SK-N-SH (cell line): Measurements from ENCODE around the gene NPC1L1. TPM values are rescaled to one million over a fixed set of nuclear protein-coding genes. Genes with fewer than 3 reads are reported as not detected.

Experiments
- CTCF ChIA-PET: fragments of 300-600, 350-600 bp; formaldehyde crosslinking; extraction: SDS; loops from one replicate; lab custom pipeline; 2021; lab: Yijun Ruan, JAX
- POLR2A ChIA-PET: fragments of 350-600 bp; sonication (Branson Sonifier 250); formaldehyde crosslinking; extraction: SDS; loops from one replicate; lab custom pipeline; 2020; ENCODE audit warnings: antibody characterized with exemption, inconsistent platforms; lab: Yijun Ruan, JAX
- DNase-seq: peaks from one replicate; pipeline ENCODE4 v3.0.0; 2012
- H2AFZ ChIP-seq: fragments of 200-600 bp; sonication (generic); 2 replicates; pipeline ENCODE4 v1.8.1; 2016; ENCODE audit warnings: antibody characterized with exemption, mild to moderate bottlenecking, low read depth
- H3F3A ChIP-seq: fragments of 200-600 bp; sonication (generic); replicated peaks from 2 replicates; pipeline ENCODE3; 2016; ENCODE audit warnings: antibody characterized with exemption, mild to moderate bottlenecking; ENCODE audit not compliant: insufficient read depth
- H3K27ac ChIP-seq, 2 experiments: fragments of 200-500 bp in 1 of 2; fragments of 200-600 bp in 1 of 2; sonication (Bioruptor generic) in 1 of 2; sonication (generic), shearing (Covaris generic) in 1 of 2; 2 replicates each; pipeline versions ENCODE4 v1.5.1 to v1.6.1; 2014 to 2016; ENCODE audit warnings: low read depth in 2 of 2, inconsistent platforms in 1 of 2, low read length in 1 of 2, mild to moderate bottlenecking in 1 of 2, mixed read lengths in 1 of 2
- H3K27me3 ChIP-seq: fragments of 200-600 bp; sonication (generic), shearing (Covaris generic); 2 replicates; pipeline ENCODE4 v1.6.1; 2016; ENCODE audit warnings: mixed run types; ENCODE audit not compliant: insufficient read depth
- H3K36me3 ChIP-seq, 2 experiments: fragments of 200-500 bp in 1 of 2; fragments of 200-600 bp in 1 of 2; sonication (Bioruptor generic) in 1 of 2; sonication (generic) in 1 of 2; replicated peaks in 1 of 2; 2 replicates each; pipeline versions ENCODE3 to v1.5.1; 2014 to 2016; ENCODE audit warnings: low read length in 1 of 2, mild to moderate bottlenecking in 1 of 2; ENCODE audit not compliant: insufficient read depth in 2 of 2, control insufficient read depth in 1 of 2
- H3K4me1 ChIP-seq, 2 experiments: fragments of 200-500 bp in 1 of 2; fragments of 200-600 bp in 1 of 2; sonication (Bioruptor generic) in 1 of 2; sonication (generic), shearing (Covaris generic) in 1 of 2; 2 replicates each; pipeline versions ENCODE4 v1.5.1 to v1.6.1; 2014 to 2016; ENCODE audit warnings: low read depth in 1 of 2, low read length in 1 of 2, mixed run types in 1 of 2; ENCODE audit not compliant: insufficient read depth in 2 of 2, control insufficient read depth in 1 of 2
- H3K4me2 ChIP-seq: fragments of 200-600 bp; sonication (generic), shearing (Covaris generic); 2 replicates; pipeline ENCODE4 v1.6.1; 2017; ENCODE audit warnings: mixed run types
- H3K4me3 ChIP-seq, 2 experiments: fragments of 200-500 bp in 1 of 2; fragments of 200-600 bp in 1 of 2; sonication (Bioruptor generic) in 1 of 2; sonication (generic), shearing (Covaris generic) in 1 of 2; 2 replicates each; pipeline versions ENCODE4 v1.5.1 to v1.8.1; 2014 to 2016; ENCODE audit warnings: low read depth in 2 of 2, inconsistent platforms in 1 of 2, low read length in 1 of 2, mild to moderate bottlenecking in 1 of 2, mixed read lengths in 1 of 2, moderate library complexity in 1 of 2
- H3K79me2 ChIP-seq: fragments of 200-600 bp; sonication (generic); 2 replicates; pipeline ENCODE4 v1.8.1; 2017; ENCODE audit warnings: mild to moderate bottlenecking; ENCODE audit not compliant: insufficient read depth
- H3K9ac ChIP-seq: fragments of 200-600 bp; sonication (generic); 2 replicates; pipeline ENCODE4 v1.6.1; 2017; ENCODE audit warnings: mixed run types
- H3K9me2 ChIP-seq: fragments of 200-600 bp; sonication (generic); 2 replicates; pipeline ENCODE4 v1.6.1; 2017; ENCODE audit warnings: mixed run types
- H3K9me3 ChIP-seq: fragments of 200-600 bp; sonication (generic); 2 replicates; pipeline ENCODE4 v1.6.1; 2017; ENCODE audit warnings: mixed run types, mild to moderate bottlenecking, moderate library complexity
- H4K20me1 ChIP-seq: fragments of 200-600 bp; sonication (generic); 2 replicates; pipeline ENCODE4 v1.6.1; 2017; ENCODE audit warnings: mild to moderate bottlenecking, mixed run types; ENCODE audit not compliant: insufficient read depth
- CHD2 ChIP-seq: fragments of 150-350 bp; IDR thresholded peaks from 2 replicates; pipeline ENCODE4 v1.6.1; 2018; ENCODE audit warnings: low read length; ENCODE audit not compliant: partially characterized antibody
- ELF1 ChIP-seq: IDR thresholded peaks from 2 replicates; pipeline ENCODE4 v1.4.0; 2012
- EP300 ChIP-seq, 2 experiments: IDR thresholded peaks; 2 replicates each; pipeline versions ENCODE4 v1.4.0 to v1.6.1; 2012; ENCODE audit warnings: borderline replicate concordance in 1 of 2, low read depth in 1 of 2, low read length in 1 of 2
- EZH2phosphoT487 ChIP-seq: fragments of 200-600 bp; sonication (generic); IDR thresholded peaks from 2 replicates; pipeline ENCODE4 v1.6.1; 2017; ENCODE audit warnings: low read depth, mixed run types, mild to moderate bottlenecking, antibody characterized with exemption, moderate library complexity, borderline replicate concordance
- FOSL2 ChIP-seq: IDR thresholded peaks from 2 replicates; pipeline ENCODE4 v1.4.0; 2012; ENCODE audit warnings: low read depth, mild to moderate bottlenecking, moderate library complexity, borderline replicate concordance
- FOXJ3 ChIP-seq: sonication (generic); formaldehyde crosslinking; IDR thresholded peaks from 2 replicates; pipeline ENCODE4 v1.5.1; 2020; ENCODE audit warnings: mild to moderate bottlenecking, missing genetic modification reagents
- FOXM1 ChIP-seq: IDR thresholded peaks from 2 replicates; pipeline ENCODE4 v1.4.0; 2012; ENCODE audit warnings: low read depth, mild to moderate bottlenecking
- GATA2 ChIP-seq: sonication (generic); formaldehyde crosslinking; IDR thresholded peaks from 2 replicates; pipeline ENCODE4 v1.5.0; 2020; ENCODE audit warnings: mild to moderate bottlenecking, missing genetic modification reagents
- IRF3 ChIP-seq: fragments of 150-350 bp; IDR thresholded peaks from 2 replicates; pipeline ENCODE4 v1.6.1; 2016; ENCODE audit warnings: mild to moderate bottlenecking, low read depth, low read length
- MAX ChIP-seq: IDR thresholded peaks from 2 replicates; pipeline ENCODE4 v1.4.0; 2012; ENCODE audit warnings: low read depth
- MEF2A ChIP-seq: IDR thresholded peaks from 2 replicates; pipeline ENCODE4 v1.4.0; 2012; ENCODE audit warnings: low read depth, borderline replicate concordance
- MXI1 ChIP-seq: IDR thresholded peaks from 2 replicates; pipeline ENCODE4 v1.6.1; 2012; ENCODE audit warnings: mild to moderate bottlenecking, low read depth, low read length, improper control_type of control experiment
- NFIC ChIP-seq: IDR thresholded peaks from 2 replicates; pipeline ENCODE4 v1.4.0; 2012; ENCODE audit warnings: borderline replicate concordance
- NRF1 ChIP-seq: IDR thresholded peaks from 2 replicates; pipeline ENCODE4 v1.6.1; 2012; ENCODE audit warnings: low read depth, mild to moderate bottlenecking, low read length
- PBX3 ChIP-seq: IDR thresholded peaks from 2 replicates; pipeline ENCODE4; 2012
- RAD21 ChIP-seq: IDR thresholded peaks from 2 replicates; pipeline ENCODE4 v1.6.1; 2012; ENCODE audit warnings: mild to moderate bottlenecking, low read length
- RCOR1 ChIP-seq: fragments of 150-350 bp; IDR thresholded peaks from 2 replicates; pipeline ENCODE4 v1.6.1; 2017; ENCODE audit warnings: antibody characterized with exemption, low read length
- RFX5 ChIP-seq: IDR thresholded peaks from 2 replicates; pipeline ENCODE4 v1.6.1; 2012; ENCODE audit warnings: mild to moderate bottlenecking, improper control_type of control experiment, low read length
- RXRA ChIP-seq: IDR thresholded peaks from 2 replicates; pipeline ENCODE4 v1.4.0; 2012; ENCODE audit warnings: low read depth, mild to moderate bottlenecking, borderline replicate concordance
- SIN3A ChIP-seq: IDR thresholded peaks from 2 replicates; pipeline ENCODE4 v1.6.1; 2012; ENCODE audit warnings: low read depth, mild to moderate bottlenecking, low read length, moderate library complexity, borderline replicate concordance
- SMC3 ChIP-seq: IDR thresholded peaks from 2 replicates; pipeline ENCODE4 v1.6.1; 2012; ENCODE audit warnings: low read depth, low read length, improper control_type of control experiment
- TAF1 ChIP-seq: IDR thresholded peaks from 2 replicates; pipeline ENCODE4 v1.6.1; 2012; ENCODE audit warnings: low read depth, mild to moderate bottlenecking, low read length, moderate library complexity, borderline replicate concordance
- USF1 ChIP-seq: IDR thresholded peaks from 2 replicates; pipeline ENCODE4 v1.4.0; 2012; ENCODE audit warnings: low read depth, borderline replicate concordance
- USF2 ChIP-seq: fragments of 150-350 bp; IDR thresholded peaks from 2 replicates; pipeline ENCODE4 v1.6.1; 2017; ENCODE audit warnings: antibody characterized with exemption, low read length, low read depth, borderline replicate concordance
- YY1 ChIP-seq: IDR thresholded peaks from 2 replicates; pipeline ENCODE4 v1.4.0; 2012; ENCODE audit warnings: low read depth, mild to moderate bottlenecking
- ZBTB33 ChIP-seq: IDR thresholded peaks from 2 replicates; pipeline ENCODE4 v1.4.0; 2012; ENCODE audit warnings: low read depth, borderline replicate concordance
- WGBS: methylation state at CpG from one replicate; pipeline ENCODE4 v1.1.6; 2017; ENCODE audit warnings: low lambda C conversion rate; 5-methylcytosine and 5-hydroxymethylcytosine counted together
- polyA plus RNA-seq, 3 experiments: library from polyadenylated mRNA; depleted of rRNA; stranded (reverse); fragments of >200 nt; gene quantifications; 2 replicates each; pipeline ENCODE4 v1.2.3, GENCODE V29; 2012

NPC1L1 gene
- polyA plus RNA-seq, 1 of the 3 experiments (the other 2 are of a cell fraction): not detected

- Histone ChIP-seq H3K36me3 (no peaks in the 10 kb centered on the region), H3F3A (peaks cover under 1% of the 10 kb centered on the region), H3K27ac (0 out of 4 replicates have a peak overlapping the region, but pooled peaks of 1 of the 2 experiments have one; percentile 10), H4K20me1 (no peaks in the 10 kb centered on the region), H3K27me3 (no peaks in the 10 kb centered on the region), H3K79me2 (no peaks in the 10 kb centered on the region), H3K9me2 (no peaks in the 10 kb centered on the region), H3K4me2 (no peak overlapping the region), H3K4me3 (no peak overlapping the region; a peak in 1 of 4 replicates), H3K4me1 (peaks cover 0 to 1% of the 10 kb centered on the region in 2 experiments; a peak in 1 of 4 replicates), H3K9ac (no peak overlapping the region), H3K9me3 (no peaks in the 10 kb centered on the region), H2AFZ (no peak overlapping the region)
- ChIA-PET POLR2A (interaction anchor here (0.6 kb wide), 1 partner anchor 523 kb away, joined by 3 read pairs; the partner anchor contains the start of gene TBRG4), CTCF (interaction anchor here (0.8 to 3.4 kb wide), 22 partner anchors 9 to 548 kb away, joined by 3 to 15 read pairs (median 3); partner anchors contain the start of genes DDX56 and PURB)
- 27% methylated on average over 6 of the region's 6 CpGs for WGBS
- peak; percentile 43 for DNase-seq
- TF ChIP-seq MEF2A (no peak), MAX (no peak), FOXM1 (no peak), NFIC (no peak), SIN3A (0 out of 2 replicates have a peak, but pooled peaks have one; percentile 39), RCOR1 (no peak), NRF1 (no peak), RFX5 (no peak), USF2 (no peak), YY1 (no peak), SMC3 (peak; percentile 82), GATA2 (peak; percentile 20; the same call in 1 of the 2 replicates), IRF3 (no peak), ZBTB33 (no peak), PBX3 (peak; percentile 50; the same call in 1 of the 2 replicates), ELF1 (no peak), EZH2phosphoT487 (no peak), TAF1 (no peak), FOSL2 (no peak), USF1 (no peak), EP300 (IDR thresholded peaks at IDR 0.05; ENCODE audit: borderline replicate concordance in 1 of 2, low read depth in 1 of 2, low read length in 1 of 2) (no peak), MXI1 (no peak), RAD21 (peak; percentile 96), RXRA (no peak), FOXJ3 (CRISPR knock-in tag) (no peak), CHD2 (no peak)
These were observed 46.9 kb upstream of the NPC1L1 start for GRCh38 chr7:44587843-44588711.
